ENCODE results near the gene CAMK2B. TPM values are rescaled to one million over a fixed set of nuclear protein-coding genes. Genes with fewer than 3 reads are reported as not detected.

Gene CAMK2B
- total and polyA plus RNA-seq, 7 donors: 0.23 to 3.2 (median 1.5) TPM; not detected in 1

DNA sequence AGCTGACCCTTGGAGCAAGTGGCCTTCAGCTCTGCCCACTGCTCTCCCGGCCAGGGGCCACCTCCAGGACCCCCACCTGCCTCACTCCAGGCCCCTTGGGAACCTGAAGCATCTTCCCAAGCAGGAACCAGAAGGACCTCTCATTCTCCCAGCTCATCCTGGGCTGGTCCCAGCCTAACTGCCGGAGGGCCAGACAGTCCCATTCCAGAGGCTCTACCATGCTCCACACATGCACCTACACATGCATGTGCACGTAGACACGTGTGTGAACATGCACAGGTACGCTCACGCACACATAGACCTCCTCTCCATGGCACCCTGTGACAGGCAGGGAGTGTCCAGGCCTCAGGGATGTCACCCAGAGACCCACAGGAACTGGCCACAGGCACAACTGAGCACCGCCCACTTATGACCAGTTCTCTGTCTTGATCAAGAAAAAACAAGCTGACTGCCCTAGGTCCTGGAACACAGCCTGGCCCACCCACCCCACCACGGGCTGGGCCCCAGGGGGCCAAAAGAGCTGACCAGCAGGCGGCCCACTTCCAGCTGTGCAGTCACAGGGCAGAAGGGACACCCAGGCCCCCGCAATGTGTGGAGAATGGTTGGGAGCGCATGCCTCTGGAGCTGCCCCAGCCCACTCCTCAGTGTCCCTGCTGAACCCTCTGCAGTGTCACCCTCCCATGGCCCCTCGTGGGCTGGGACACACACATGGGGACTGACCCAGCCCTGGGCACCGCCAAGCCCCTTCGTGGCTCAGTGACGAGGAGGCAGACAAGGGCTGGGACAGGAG lies 43.4 kb downstream of the CAMK2B start:
- 70 to 83% methylated on average over 15 of the region's 15 CpGs for WGBS, 2 donors
- Histone ChIP-seq H3K27me3 (no peaks in the 10 kb centered on the region), H3K9me3 (no peaks in the 10 kb centered on the region), H3K27ac (no peak overlapping the region), H3K36me3 (no peaks in the 10 kb centered on the region), H3K4me3 (no peak overlapping the region), H3K4me1 (no peaks in the 10 kb centered on the region)
- peak; percentile 33 for DNase-seq
- TF ChIP-seq CTCF (IDR thresholded peaks at IDR 0.05): no peak
- no peak for TF ChIP-seq EP300 (IDR thresholded peaks at IDR 0.05)
- TF ChIP-seq POLR2A (IDR thresholded peaks at IDR 0.05): no peak
- TF ChIP-seq POLR2AphosphoS5 (IDR thresholded peaks at IDR 0.05): no peak
- intact Hi-C loops (cut with DNase I): no loop called here

GRCh38 chr7:44280993-44281721 lies 44.2 kb downstream of the CAMK2B start:
- Histone ChIP-seq H3K9me3 (no peaks in the 10 kb centered on the region), H3K4me1 (no peaks in the 10 kb centered on the region), H3K4me3 (no peak overlapping the region), H3K27me3 (peaks cover 0 to 3% (median 0%) of the 10 kb centered on the region in 3 donors), H3K27ac (no peak overlapping the region), H3K36me3 (no peaks in the 10 kb centered on the region)
- TF ChIP-seq CTCF (IDR thresholded peaks at IDR 0.05) (no peak), POLR2AphosphoS5 (IDR thresholded peaks at IDR 0.05) (no peak), POLR2A (IDR thresholded peaks at IDR 0.05) (no peak), EP300 (IDR thresholded peaks at IDR 0.05) (no peak)
- whole genome bisulfite sequencing, 2 donors: 70 to 83% methylated on average over 20 of the region's 20 CpGs
- intact Hi-C loops (cut with DNase I): no loop called here
- peak; percentile 59 for DNase-seq

DNA sequence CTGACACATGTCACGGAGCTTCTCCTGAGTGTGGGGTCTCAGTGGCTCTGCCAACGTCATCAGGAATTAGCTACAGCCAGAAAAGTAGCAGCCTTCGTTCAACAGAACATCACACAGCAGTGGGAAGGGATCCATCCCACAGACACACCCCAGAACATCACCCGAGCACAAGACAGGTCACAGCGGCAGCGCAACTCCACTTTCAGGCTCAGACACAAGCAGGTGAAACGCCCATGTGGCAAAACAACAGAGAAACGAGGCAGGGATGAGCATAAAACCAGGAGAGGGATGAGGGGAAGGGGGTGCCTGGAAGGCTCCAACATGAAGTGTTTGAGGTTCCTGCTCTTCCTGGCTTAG lies 44.8 kb downstream of the CAMK2B start:
- Histone ChIP-seq H3K36me3 (no peaks in the 10 kb centered on the region), H3K27me3 (peaks cover 0 to 8% (median 0%) of the 10 kb centered on the region in 3 donors), H3K27ac (no peak overlapping the region), H3K4me1 (no peaks in the 10 kb centered on the region), H3K4me3 (no peak overlapping the region), H3K9me3 (no peaks in the 10 kb centered on the region)
- intact Hi-C loops (cut with DNase I): no loop called here
- peak; percentile 53 for DNase-seq
- 44 to 70% methylated on average over 8 of the region's 8 CpGs for WGBS, 2 donors
- TF ChIP-seq CTCF (IDR thresholded peaks at IDR 0.05) (no peak), POLR2AphosphoS5 (IDR thresholded peaks at IDR 0.05) (no peak), EP300 (IDR thresholded peaks at IDR 0.05) (no peak), POLR2A (IDR thresholded peaks at IDR 0.05) (no peak)

- H3K9me3 ChIP-seq: no peaks in the 10 kb centered on the region
- TF ChIP-seq POLR2AphosphoS5 (IDR thresholded peaks at IDR 0.05): no peak
- TF ChIP-seq POLR2A (IDR thresholded peaks at IDR 0.05): no peak
- no peak for TF ChIP-seq CTCF (IDR thresholded peaks at IDR 0.05)
- TF ChIP-seq EP300 (IDR thresholded peaks at IDR 0.05): no peak
- H3K4me1 ChIP-seq: no peaks in the 10 kb centered on the region
- intact Hi-C loops (cut with DNase I): no loop called here
- no peak overlapping the region for H3K4me3 ChIP-seq
- H3K36me3 ChIP-seq: no peaks in the 10 kb centered on the region
- WGBS, 2 donors: 65 to 83% methylated on average over 15 of the region's 15 CpGs
- H3K27me3 ChIP-seq: peaks cover 0 to 11% (median 0%) of the 10 kb centered on the region in 3 donors
- DNase-seq: peak; percentile 38
- no peak overlapping the region for H3K27ac ChIP-seq
These were observed 45.5 kb downstream of the CAMK2B start for GRCh38 chr7:44279731-44280505.

Measured in sigmoid colon (tissue), 7 donors.